A549 (cell line): ENCODE results near the gene TRIO.

Source experiments
- HDAC2 ChIP-seq: fragments of 200-600 bp; sonication (generic); IDR thresholded peaks from 2 replicates; pipeline ENCODE4 v1.6.1; 2016
- POLR2A ChIP-seq: IDR thresholded peaks from 2 replicates; pipeline ENCODE4 v1.6.1; 2012; ENCODE audit warnings: mild to moderate bottlenecking, low read length
- ZSCAN20 ChIP-seq: fragments of 250-450 bp; sonication (Bioruptor Pico); IDR thresholded peaks from 2 replicates; pipeline ENCODE4 v1.8.0; 2022; ENCODE audit warnings: mild to moderate bottlenecking, moderate library complexity

- TF ChIP-seq POLR2A, result no peak
- no peak for TF ChIP-seq ZSCAN20 (CRISPR knock-in tag)
- TF ChIP-seq HDAC2, result no peak
Observed at GRCh38 chr5:14286007-14286406, 142.9 kb downstream of the TRIO start.
